SJSA1 (cell line): ENCODE data around the gene CHMP1B. TPM values are rescaled to one million over a fixed set of nuclear protein-coding genes. Genes with fewer than 3 reads are reported as not detected.

Experiments
- DNase-seq, 2 experiments: peaks; one replicate each; pipeline ENCODE4 v3.0.0-alpha.2; 2015 to 2020; ENCODE audit warnings: low spot score in 2 of 2, low read depth in 1 of 2
- H3K27ac ChIP-seq: fragments of 250-450 bp; sonication (Bioruptor Pico); 2 replicates; pipeline ENCODE4 v1.5.1; 2020; ENCODE audit warnings: mild to moderate bottlenecking, moderate library complexity
- H3K27me3 ChIP-seq: fragments of 250-450 bp; sonication (Bioruptor Pico); replicated peaks from 2 replicates; pipeline ENCODE4 v1.5.1; 2020; ENCODE audit warnings: mild to moderate bottlenecking, moderate library complexity
- H3K36me3 ChIP-seq: fragments of 250-450 bp; sonication (Bioruptor Pico); 2 replicates; pipeline ENCODE4 v1.5.1; 2020; ENCODE audit warnings: mild to moderate bottlenecking
- H3K4me1 ChIP-seq: fragments of 250-450 bp; sonication (Bioruptor Pico); replicated peaks from 2 replicates; pipeline ENCODE4 v1.6.1; 2021; ENCODE audit warnings: mild to moderate bottlenecking
- H3K4me3 ChIP-seq: fragments of 250-450 bp; sonication (Bioruptor Pico); 2 replicates; pipeline ENCODE4 v1.5.1; 2020; ENCODE audit warnings: mild to moderate bottlenecking
- H3K9me3 ChIP-seq: fragments of 250-450 bp; sonication (Bioruptor Pico); replicated peaks from 2 replicates; pipeline ENCODE4 v1.5.1; 2020; ENCODE audit warnings: mild to moderate bottlenecking
- total RNA-seq: library from RNA; depleted of rRNA; stranded (reverse); fragments of >200 nt; shearing (Covaris generic); gene quantifications from 2 replicates; pipeline ENCODE4 v1.2.3, GENCODE V29; 2014

CHMP1B gene
- total RNA-seq, 1 experiment from 2014 or later, result 32.9 TPM

DNA sequence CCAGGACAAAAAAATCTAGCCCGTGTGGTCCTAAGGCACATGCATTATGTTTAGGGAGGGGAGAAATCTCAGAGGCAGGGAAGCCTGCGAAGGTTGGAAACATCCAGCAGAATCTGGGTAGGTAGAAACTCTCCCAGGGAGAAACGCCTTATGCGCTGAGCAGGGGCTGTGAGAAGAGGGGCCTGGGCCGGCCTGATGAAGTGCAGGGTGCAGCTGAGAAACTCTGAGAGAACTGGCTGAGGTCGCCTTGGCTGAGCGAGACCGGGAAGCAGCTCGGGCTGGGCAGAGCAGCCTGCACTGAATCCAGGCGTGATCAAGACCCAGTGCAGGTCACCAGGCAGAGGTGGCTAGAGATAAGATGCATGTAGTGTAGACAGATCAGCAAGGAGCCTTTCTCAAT, 15.1 kb downstream of the CHMP1B start:
- Histone ChIP-seq H3K9me3 (no peaks in the 10 kb centered on the region), H3K36me3 (no peaks in the 10 kb centered on the region), H3K4me3 (no peak overlapping the region), H3K27ac (no peak overlapping the region), H3K4me1 (no peaks in the 10 kb centered on the region), H3K27me3 (no peaks in the 10 kb centered on the region)
- no peak for DNase-seq

DNA sequence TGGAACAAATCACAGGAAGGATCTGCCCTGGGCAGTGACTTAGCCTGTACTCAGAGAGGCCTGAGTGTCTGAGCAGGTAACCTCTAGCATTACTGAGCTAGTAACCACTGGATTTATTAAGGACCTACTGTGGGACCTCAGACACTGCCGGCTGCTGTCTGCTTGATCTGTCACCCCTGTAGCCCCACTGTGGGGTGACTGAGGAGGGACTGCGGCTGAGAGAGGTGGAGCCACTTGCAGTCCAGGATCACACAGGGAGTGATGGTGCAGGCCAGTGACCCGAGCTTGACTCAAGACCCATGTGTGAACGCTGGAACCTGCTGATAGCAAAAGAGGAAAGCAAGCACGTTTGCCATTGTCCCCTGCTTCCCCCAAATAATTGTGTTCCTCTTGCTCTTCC, 15.6 kb downstream of the CHMP1B start:
- no peak for DNase-seq
- H3K4me3 ChIP-seq, result no peak overlapping the region
- H3K27ac ChIP-seq, result no peak overlapping the region
- H3K9me3 ChIP-seq, result no peaks in the 10 kb centered on the region
- no peaks in the 10 kb centered on the region for H3K36me3 ChIP-seq
- no peaks in the 10 kb centered on the region for H3K4me1 ChIP-seq
- H3K27me3 ChIP-seq, result no peaks in the 10 kb centered on the region

DNA sequence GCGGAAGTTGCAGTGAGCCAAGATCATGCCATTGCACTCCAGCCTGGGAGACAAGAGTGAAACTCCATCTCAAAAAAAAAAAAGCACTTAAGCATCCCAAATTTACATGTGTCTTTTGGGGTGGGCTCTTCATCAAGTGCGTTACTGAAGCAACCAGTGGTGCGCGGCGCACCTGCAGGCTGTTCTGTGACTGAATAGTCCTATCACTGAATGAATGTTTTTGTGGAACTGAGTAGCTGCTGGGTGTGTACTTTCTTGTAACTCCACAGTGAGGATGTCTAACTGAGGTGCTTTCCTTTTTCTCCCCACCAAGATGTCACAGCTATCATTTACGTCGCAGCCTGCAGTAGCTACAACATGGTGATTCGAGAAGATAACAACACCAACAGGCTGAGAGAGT, 17.0 kb downstream of the CHMP1B start:
- Histone ChIP-seq H3K27me3 (no peaks in the 10 kb centered on the region), H3K36me3 (no peaks in the 10 kb centered on the region), H3K4me1 (no peaks in the 10 kb centered on the region), H3K4me3 (no peak overlapping the region), H3K9me3 (no peaks in the 10 kb centered on the region), H3K27ac (no peak overlapping the region)
- DNase-seq, result no peak

DNA sequence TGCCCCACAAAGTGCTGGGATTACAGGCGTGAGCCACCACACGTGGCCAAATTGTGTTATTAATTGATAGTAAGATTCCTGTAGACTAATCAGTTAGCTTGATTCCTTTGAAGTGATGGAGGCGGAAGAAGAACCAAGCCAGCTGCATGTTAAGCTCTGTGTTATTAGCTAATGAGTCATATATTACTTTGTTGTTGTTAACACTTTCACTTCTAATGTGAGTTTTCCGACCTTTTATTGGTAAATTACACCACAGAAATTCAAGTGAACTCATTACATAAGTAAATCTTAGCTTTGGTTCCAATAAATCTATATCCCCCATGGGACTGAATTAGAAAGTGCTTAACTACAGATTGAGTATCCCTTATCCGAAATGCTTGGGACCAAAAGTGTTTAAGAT, 20.3 kb downstream of the CHMP1B start:
- H3K27me3 ChIP-seq, result no peaks in the 10 kb centered on the region
- no peak overlapping the region for H3K27ac ChIP-seq
- no peak overlapping the region for H3K4me3 ChIP-seq
- no peaks in the 10 kb centered on the region for H3K4me1 ChIP-seq
- no peak for DNase-seq
- H3K36me3 ChIP-seq, result no peaks in the 10 kb centered on the region
- 0 out of 2 replicates have a peak, but pooled peaks cover 3% of the 10 kb centered on the region for H3K9me3 ChIP-seq

DNA sequence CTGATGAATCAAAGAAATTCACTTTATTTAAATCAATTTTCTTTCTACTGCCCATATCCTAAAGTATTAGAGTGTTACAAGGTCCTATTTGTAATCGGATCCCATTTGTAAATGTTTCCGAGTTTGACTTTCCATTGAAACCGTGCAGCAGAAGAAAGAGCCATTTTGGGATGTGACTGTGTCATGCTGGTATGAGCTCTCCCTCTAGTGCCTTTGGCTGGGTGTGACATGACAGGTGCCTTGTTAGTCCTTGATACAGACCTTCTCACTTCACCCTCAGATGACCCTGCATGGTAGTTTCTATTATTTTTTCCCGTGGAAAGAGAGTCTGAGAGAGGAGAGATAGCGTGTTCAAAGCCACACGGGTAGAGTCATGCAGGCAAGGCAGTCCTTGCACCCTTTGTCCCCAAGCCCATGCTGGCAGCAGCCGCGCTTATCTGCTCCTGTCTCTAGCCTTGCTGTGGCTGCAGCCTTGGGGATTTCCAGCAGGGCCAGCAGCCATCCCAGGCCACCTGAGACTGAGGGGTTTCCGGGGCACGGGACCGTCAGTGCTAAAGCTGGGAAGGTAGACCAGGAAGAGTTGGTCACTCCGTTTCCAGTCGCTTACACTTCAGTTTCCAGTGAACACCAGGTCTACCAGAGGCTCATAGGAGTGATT, 21.4 kb downstream of the CHMP1B start:
- DNase-seq, result no peak
- no peaks in the 10 kb centered on the region for H3K27me3 ChIP-seq
- H3K9me3 ChIP-seq, result 0 out of 2 replicates have a peak, but pooled peaks cover 3% of the 10 kb centered on the region
- H3K4me1 ChIP-seq, result no peaks in the 10 kb centered on the region
- no peak overlapping the region for H3K27ac ChIP-seq
- H3K4me3 ChIP-seq, result no peak overlapping the region
- no peaks in the 10 kb centered on the region for H3K36me3 ChIP-seq

DNA sequence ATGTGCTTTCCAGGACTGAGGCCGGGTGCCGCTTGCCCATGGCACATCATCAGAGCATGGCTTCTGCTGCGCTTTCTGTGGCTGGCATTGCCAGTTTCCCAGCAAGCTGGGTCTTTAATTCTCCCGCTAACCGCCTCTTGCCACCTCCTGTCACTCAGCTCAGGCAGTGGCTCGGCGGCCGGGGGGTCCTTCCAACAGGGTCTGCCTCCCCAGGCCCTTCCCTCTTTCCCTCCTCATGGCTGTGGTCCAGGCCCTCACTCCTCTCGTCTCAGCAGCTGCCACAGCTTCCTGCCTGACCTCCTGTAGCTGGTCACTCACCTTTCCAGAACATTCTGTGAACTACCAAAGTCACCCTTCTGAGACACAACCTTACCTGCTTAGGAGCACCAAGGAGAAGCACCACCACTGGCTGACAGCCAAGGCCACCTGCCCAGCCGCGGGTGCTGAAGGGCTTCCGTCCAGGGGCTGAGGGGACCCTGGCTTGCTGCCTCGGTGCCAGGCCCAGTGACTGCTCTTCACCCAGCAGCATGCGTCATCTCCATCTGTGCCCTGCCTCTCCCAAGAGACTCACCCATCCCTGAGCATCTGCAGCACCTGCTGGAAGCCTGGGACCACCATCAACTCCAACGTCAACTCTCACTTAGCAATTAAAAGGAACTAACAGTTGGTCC, 22.6 kb downstream of the CHMP1B start:
- H3K27ac ChIP-seq, result no peak overlapping the region
- H3K4me3 ChIP-seq, result no peak overlapping the region
- no peaks in the 10 kb centered on the region for H3K4me1 ChIP-seq
- no peaks in the 10 kb centered on the region for H3K36me3 ChIP-seq
- no peaks in the 10 kb centered on the region for H3K27me3 ChIP-seq
- H3K9me3 ChIP-seq, result 0 out of 2 replicates have a peak, but pooled peaks cover 3% of the 10 kb centered on the region
- DNase-seq, result no peak

DNA sequence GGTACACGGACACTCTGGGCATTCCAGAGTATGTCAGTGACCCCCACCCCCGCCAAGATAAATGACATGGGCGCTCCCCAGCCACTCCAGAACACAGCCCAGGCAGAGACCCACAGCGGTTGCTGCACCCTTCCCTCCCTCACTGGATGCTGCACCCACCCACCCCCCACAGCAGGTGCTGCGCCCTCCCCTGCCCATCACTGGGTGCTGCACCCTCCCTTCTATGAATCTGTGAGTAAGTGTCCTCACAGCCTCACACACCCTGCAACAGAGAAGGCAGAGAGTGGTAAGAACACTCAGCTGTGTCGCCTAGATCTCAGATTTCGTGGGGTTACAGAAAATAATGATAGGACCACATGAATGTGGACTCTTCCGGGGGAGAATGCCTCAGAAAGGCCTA, 23.5 kb downstream of the CHMP1B start:
- Histone ChIP-seq H3K36me3 (no peaks in the 10 kb centered on the region), H3K27ac (no peak overlapping the region), H3K4me3 (no peak overlapping the region), H3K9me3 (0 out of 2 replicates have a peak, but pooled peaks cover 3% of the 10 kb centered on the region), H3K27me3 (no peaks in the 10 kb centered on the region), H3K4me1 (no peaks in the 10 kb centered on the region)
- DNase-seq, result no peak

DNA sequence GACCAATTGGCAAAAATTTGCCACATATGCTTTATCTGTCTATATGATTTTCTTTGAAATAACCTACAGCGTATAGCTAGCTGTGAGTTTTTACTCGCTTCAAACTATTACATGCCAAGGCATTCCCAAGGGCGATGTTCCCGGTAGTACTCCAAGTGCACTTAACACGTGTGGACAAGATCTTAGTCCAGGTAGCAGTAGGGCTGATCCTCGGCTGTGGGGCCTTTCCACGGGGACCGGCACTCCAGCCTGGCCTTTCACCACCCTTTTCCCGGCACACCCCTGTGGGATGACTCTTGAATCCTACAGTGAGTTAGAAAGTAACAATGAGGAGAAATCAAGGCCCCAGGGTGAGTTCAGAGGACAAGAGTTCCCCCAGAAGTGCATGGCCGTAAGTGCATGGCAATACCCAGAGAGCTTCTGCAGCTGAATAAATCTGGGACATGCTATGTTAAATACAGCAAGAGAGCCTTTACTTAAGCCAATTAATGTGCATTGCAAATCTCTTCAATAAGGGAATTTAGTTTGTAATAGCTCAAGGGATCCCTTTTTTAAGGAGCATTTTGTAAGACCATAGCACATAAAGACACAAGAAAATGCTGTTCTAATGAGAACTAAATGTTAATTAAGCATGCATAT, 26.4 kb downstream of the CHMP1B start:
- peaks cover under 1% of the 10 kb centered on the region for H3K4me1 ChIP-seq
- no peak overlapping the region for H3K4me3 ChIP-seq
- DNase-seq, result no peak
- H3K36me3 ChIP-seq, result peaks cover 3% of the 10 kb centered on the region; the same call in 1 of the 2 replicates
- 0 out of 2 replicates have a peak, but pooled peaks cover 3% of the 10 kb centered on the region for H3K9me3 ChIP-seq
- no peaks in the 10 kb centered on the region for H3K27me3 ChIP-seq
- H3K27ac ChIP-seq, result no peak overlapping the region

DNA sequence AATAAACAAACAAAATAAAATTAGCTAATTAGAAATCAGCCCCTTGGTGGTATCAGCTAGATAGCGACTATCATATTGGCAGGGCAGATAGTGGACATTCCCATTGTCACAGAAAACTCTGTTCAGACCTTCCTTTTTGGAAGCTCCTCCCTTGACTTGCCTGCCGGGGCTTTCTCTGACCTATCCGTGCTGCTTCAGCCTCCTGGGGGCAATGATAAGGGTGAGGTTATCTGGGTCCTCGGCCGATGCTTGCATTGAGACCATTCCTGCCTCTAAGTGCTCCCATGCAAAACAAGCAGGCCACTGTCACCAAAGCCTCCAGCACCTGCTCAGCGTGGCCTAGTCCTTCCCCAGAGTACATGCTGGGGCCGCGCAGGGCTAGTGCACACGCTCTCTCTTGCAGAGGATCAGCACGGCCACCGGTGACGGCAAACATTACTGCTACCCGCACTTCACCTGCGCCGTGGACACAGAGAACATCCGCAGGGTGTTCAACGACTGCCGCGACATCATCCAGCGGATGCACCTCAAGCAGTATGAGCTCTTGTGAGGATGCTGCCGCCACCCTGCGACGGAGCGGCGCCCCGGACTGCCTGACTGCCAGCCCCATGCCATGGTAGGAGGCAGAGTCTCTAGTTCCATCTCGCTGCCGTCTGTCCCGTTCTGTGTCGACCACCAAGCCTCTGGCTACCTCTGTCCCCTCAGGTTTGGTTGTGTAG, 29.5 kb downstream of the CHMP1B start:
- Histone ChIP-seq H3K9me3 (0 out of 2 replicates have a peak, but pooled peaks cover under 1% of the 10 kb centered on the region), H3K4me3 (no peak overlapping the region), H3K36me3 (peaks cover 10% of the 10 kb centered on the region; the same call in 1 of the 2 replicates), H3K4me1 (peaks cover 13% of the 10 kb centered on the region), H3K27ac (no peak overlapping the region), H3K27me3 (no peaks in the 10 kb centered on the region)
- peak in 1 of 2 experiments; percentile 37 for DNase-seq

DNA sequence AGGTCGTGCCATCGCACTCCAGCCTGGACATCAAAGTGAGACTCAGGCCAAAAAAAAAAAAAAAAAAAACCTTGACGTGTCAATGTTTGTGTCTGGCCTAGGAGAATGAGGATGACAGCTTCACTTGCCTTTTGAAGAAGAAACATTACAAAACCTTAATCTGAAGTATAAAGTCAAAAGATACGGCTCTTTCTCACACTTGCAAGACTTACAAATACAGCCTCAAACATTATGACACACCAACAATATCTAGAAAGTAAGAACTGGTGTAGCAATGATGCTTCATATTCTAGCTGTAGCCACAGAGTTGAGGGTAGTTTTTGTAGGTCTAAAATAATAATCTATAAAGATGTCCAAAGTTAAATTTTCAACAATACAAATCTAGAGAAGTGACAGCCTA, 31.4 kb downstream of the CHMP1B start:
- peaks cover 15% of the 10 kb centered on the region for H3K36me3 ChIP-seq
- H3K27ac ChIP-seq, result no peak overlapping the region
- H3K4me3 ChIP-seq, result no peak overlapping the region
- no peaks in the 10 kb centered on the region for H3K27me3 ChIP-seq
- no peaks in the 10 kb centered on the region for H3K9me3 ChIP-seq
- no peak for DNase-seq
- peaks cover 13% of the 10 kb centered on the region for H3K4me1 ChIP-seq

DNA sequence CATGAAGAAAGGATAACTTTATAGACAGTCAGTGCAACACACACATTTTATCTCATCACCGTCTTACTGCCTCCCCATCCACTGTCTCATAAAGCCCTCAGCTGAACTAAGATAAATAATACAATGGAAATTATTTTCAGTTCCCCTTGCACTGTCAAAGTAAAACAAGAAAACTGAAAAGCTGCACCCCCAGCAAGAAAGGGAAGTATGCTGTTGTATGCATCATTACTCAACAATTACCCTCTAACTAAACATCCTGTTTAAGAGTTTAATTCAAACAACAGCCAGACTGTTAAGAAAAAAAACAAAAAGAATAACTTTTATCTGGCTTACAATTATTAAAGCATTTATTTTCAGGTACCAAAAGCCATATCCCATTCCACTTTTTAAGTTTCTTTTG, 31.9 kb downstream of the CHMP1B start:
- H3K4me3 ChIP-seq, result no peak overlapping the region
- H3K9me3 ChIP-seq, result no peaks in the 10 kb centered on the region
- DNase-seq, result peak in 1 of 2 experiments; percentile 42
- H3K4me1 ChIP-seq, result peaks cover 13% of the 10 kb centered on the region
- peaks cover 21% of the 10 kb centered on the region for H3K36me3 ChIP-seq
- H3K27me3 ChIP-seq, result no peaks in the 10 kb centered on the region
- H3K27ac ChIP-seq, result no peak overlapping the region

DNA sequence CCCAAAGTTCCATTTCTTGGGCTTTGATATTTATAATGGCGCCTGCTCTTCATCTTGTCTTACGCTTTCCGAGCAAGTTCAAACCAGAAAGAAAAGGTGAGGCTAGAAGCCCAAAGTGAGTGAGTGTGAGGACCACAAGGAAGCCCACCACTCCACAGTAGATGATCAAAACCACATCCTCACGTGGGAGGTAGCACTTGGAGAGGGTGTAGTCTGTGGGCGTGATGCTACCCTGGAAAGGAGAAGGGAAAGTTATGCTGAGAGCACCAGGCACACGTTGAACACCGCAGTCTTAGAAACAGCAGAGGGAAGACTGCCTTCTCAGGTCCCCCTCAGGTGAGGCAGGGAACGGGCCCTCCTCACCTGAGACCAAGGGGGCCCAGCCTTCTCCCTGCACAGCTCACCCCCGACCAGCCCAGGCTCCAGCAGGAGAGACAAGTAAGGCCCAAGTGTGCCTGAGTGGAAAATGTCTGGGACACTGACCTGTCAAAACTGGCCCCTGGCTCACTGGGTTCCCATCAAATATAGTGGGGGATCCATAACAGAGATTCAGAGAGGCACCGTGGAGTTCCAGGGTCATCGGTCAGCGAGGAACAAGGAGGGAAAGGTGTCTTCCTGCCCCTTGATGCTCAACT, 33.3 kb downstream of the CHMP1B start:
- peaks cover 13% of the 10 kb centered on the region for H3K4me1 ChIP-seq
- H3K27me3 ChIP-seq, result no peaks in the 10 kb centered on the region
- no peak for DNase-seq
- no peak overlapping the region for H3K4me3 ChIP-seq
- no peaks in the 10 kb centered on the region for H3K9me3 ChIP-seq
- H3K36me3 ChIP-seq, result peaks cover 33% of the 10 kb centered on the region
- no peak overlapping the region for H3K27ac ChIP-seq

DNA sequence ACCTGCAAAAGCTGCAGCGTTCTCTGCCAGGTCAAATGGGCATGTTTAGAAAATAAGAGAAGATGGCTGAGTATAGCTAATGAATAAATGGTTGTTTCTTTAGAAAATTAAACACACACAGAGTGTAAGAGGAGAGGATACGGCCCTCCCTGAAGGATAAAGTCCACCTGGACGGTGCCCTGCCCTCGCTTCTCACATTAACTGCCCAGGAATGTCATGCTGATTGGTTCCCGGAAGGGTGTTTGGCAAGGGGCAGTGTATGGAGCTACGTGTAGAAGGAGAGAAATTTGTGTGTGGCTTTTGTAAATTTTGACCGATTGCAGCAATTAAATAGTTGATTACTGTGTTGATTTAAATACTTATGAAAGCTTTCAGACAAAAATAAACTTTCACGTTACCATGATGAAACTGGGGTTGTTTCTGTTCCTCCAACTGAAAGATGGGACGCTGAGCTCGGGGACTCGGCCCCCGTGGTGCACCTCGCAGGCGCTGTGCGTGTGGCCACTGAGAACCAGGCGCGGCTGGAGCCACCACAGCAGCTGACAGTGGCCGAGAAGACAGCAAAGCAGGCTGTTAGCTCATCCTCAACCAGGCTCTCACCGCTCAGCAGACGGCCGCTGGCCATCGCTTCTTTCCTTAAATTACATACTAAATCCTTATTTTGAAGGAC, 34.2 kb downstream of the CHMP1B start:
- H3K9me3 ChIP-seq, result no peaks in the 10 kb centered on the region
- DNase-seq, result peak in 1 of 2 experiments; percentile 12

More for the DNA sequence above, 34.2 kb downstream of the CHMP1B start:
- Histone ChIP-seq H3K27ac (no peak overlapping the region), H3K4me1 (peaks cover 13% of the 10 kb centered on the region), H3K4me3 (no peak overlapping the region), H3K27me3 (no peaks in the 10 kb centered on the region), H3K36me3 (peaks cover 37% of the 10 kb centered on the region)
